ENCODE measurements around the gene SAMD4A.
A peak's percentile ranks its signal among the peaks of the same experiment; 100 is the strongest.

Gene SAMD4A

DNA sequence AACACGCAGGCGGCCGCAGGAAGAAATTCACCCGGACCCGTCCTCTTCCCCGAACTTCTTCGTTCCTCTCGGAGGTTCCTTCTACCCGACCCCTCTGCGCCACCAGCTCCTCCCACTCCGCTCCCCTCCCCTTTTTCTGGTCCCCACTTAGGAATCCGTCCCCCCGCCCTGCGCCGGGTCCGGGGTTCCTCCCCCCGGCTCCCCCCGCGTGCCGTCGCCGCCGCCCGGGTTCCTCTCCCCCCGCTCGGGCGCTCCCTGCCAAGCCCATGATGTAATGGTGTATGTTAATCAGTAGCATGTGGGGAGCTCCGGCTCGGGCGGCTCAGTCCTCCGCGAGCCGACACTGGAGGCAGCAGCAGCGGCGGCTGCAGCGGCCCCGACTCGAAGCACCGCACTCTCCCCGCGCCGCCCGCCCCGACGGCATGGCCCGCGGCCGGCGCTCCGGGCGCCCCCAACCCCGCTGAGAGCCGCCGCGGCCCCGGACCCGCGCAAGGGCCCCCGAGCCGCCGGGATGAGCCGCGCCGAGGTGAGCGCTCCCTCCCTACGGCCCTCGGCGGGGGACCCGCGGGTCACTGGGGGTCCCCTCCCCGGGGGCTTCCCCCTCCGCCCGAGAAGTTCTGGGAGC is 1.0 kb upstream of the SAMD4A start:
- DNase-seq = peak; percentile 29

DNA sequence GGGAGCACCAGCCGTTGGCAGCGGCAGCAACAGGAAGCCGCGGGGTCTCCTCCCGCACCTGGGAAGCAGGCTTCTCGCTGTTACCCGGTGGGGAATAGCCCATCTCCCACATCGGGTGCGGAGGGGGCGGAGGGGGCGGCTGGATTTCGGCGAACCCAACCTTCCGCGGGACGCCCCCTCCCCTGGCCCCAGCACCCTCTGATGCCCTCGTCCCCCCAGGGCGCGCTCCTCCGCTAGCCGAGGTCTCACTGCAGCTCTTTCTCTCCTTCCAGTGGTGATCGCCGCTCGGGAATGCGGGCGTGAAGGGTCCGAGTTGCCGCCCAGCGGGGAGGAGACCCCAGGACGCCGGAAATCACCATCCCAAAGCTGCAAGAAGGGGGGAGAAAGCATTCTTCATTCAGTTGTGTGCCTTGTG is 303 bp downstream of the SAMD4A start:
- DNase-seq = no peak

DNA sequence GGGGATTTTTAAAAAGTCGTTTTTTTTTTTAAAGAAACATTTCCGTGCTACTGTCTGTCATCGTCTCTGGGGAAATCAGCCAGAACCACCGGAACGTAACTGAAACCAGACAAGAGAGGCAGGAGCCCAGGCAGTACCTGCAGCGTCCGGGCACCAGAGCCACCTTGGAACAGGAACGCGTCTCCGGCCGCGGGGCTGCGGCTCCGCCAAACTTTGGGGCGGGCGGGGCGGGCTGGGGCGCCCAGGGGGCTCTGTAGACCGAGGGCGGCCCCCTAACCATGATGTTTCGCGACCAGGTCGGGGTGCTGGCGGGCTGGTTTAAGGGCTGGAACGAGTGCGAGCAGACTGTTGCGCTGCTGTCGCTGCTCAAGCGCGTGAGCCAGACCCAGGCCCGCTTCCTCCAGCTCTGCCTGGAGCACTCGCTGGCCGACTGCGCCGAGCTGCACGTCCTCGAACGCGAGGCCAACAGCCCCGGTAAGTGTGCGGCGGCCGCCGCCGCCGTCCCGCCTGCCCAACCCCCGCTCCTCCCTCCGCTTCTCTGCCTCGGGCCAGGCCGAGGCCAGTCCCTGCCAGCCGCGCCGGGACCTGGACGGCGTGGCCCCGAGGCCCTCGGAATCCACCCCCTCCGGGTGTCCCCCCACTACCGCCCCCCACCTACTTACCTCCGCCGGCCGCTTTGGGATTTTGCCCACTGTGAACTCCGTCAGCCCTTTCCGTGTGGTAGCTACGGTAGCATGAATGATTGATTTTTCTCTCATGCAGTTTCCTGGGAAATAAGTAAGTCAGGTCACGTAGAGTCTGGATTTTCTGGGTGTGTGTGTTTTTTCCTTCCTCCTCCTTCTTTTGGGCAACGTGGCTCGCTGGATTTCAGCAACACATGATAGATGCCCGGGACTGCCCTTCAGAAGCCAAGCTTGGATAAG is 972 bp downstream of the SAMD4A start:
- no peak for DNase-seq

DNA sequence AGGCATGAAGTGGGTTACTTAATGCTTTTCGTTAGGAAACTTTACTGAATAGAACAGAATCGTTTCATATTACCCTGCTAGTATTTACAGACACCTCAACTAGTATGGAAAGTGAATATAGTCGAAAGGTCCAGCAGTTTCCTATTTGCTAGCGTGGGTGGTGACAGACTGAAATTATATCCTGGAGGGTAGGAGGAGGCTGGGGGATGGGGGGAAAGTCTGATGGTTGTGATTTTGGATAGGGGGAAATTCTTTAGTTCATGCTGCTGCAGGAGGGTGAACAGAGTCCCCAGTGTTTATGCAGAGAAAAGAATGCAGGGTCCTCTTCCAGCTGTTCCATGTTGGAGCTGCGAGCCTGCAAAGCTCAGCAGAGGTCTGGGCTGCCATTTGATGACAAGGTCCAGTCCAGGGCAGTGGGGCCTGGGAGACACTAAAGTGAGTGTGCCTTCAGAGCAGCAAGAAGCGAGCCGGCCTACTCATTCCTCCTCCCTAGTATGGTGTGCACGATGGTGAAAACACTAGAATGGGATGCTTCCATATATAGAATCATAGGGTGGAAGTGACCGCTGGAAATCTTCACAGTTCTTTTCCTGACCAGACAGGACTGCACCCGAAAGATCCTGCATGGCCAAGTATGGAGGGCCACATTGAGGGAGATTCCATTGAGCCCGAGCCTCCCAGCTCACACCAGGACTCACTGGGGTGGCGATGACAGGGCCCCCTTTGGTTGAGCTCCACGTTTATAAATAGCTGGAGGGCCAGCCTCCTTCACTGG is 2.1 kb downstream of the SAMD4A start:
- no peak for DNase-seq

DNA sequence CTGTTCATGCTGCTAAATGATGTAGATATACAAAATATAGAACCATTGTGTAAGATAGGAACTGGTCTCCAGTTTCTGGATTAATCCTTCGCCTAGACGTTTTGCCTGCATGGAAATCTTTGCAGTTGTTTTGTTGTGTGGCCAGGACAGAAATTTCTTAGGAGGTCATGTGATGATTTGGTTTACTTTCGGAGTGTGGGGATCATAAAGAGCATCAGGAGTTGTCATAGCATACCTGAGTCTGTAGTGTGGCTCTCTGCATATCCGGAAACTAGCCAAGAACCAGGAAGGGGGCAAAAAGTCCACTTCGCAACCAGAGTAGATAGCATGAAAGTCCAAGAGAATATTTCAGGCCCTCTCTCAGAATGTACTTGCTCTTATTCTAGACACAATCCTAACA is 3.1 kb downstream of the SAMD4A start:
- DNase-seq = no peak

DNA sequence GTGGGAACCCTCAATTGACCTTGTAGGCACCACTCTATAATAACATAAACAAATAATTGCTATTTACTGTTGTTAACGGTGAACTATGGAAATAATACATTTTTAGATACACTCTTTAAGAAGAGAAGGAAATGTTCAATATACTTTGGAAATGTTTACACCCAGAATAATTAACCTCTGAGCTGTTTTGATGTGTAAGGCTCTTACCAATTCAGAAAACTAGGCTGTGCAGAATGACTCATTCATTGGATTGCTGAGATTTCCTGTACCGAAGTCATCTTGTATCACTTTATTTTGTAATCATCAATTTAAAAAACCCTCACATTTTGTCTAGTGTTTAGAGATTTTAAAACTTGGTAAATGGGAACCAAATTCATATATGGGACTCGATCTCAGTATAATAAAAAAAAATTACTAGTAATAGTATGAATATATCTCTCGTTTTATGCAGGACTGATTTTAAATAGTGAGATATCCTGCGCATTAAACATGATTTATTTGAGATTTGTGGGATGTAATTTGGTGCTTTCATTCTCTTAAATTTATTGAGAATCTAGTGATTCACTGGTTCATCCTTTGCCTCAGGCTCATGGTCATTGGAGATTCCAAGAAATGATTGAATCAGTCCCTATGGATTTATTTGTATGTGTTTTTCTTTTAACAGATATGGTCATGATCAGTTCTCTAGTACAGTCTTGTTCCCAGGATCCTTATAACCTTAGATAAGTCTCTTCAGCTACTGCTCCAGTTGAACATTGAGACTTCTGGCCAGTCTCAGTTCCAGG is 3.9 kb downstream of the SAMD4A start:
- no peak for DNase-seq

DNA sequence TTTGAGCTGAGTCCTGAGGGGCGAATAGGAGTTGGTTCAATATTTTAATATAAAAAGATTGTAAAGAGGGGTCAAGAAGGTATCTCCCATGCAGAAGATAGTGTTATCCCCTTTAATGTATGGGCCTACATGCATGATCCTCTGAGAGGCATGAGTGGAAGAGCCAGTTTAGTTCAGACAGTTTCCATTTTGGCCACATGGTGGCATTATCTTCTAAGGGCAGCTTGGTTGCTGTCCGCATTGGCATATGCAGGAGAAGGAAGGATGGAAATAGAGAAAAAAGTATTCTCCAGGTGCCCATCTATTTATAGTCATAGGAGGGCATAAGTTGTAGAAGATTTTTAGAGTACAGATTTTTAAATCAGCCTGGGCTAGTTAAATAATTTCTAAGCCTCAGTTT is 5.4 kb downstream of the SAMD4A start:
- peak; percentile 6 for DNase-seq

DNA sequence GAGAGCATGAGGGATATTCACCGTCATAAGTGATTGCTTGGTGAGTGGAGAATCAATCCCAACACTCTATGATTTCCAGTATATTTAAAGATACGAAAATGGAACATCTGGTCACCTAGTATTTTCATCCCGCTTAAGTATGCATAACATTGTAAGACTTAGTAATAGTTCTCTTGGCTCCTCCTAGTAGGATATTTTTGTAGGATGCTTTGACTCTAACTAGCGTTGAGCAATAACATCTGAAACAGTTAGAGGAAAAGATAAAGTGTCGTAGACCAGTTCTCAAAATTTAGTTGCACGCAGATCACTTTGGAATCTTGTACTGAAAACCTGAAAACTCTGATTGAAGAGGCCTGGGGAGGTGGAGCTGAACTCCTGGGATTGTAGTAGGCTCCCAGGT is 7.6 kb downstream of the SAMD4A start:
- DNase-seq = no peak

DNA sequence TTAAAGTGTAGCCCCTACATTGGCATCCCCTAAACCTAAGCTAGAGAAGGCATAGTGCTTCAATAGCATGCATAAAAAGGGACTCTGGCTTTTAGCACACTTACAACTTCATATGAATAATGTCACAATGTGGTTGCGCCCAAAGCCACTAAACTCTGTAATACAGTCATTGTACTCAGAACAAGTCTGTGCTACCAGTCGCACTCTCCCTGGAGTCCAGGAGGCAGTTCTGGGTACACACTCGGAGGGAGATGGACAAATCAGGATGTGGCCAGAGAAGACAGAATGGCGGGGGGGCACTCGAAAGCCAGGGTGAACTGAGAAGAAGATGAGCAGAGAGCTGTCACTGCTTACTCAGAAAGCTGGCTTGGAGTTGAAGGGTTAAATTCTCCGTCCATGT is 10.6 kb downstream of the SAMD4A start:
- DNase-seq = no peak

DNA sequence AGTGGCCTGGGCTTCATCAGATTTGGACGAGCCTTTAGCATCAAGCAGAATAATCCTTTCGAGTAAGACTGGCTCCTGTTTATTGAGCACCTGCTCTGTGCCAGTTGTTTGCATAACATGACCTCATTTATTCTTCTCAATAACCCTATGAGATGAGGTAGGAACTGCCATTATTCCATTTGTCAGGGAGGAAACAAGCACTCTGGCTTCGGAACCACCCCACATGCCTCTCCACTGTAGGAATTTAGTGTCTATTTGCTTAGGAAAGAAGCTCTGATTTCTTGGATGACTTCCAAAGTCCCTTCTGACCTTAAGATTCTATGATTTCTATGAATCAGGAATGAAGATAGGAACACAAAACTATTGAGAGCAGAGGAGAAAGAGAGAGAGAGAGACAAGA is 11.0 kb downstream of the SAMD4A start:
- DNase-seq = no peak

DNA sequence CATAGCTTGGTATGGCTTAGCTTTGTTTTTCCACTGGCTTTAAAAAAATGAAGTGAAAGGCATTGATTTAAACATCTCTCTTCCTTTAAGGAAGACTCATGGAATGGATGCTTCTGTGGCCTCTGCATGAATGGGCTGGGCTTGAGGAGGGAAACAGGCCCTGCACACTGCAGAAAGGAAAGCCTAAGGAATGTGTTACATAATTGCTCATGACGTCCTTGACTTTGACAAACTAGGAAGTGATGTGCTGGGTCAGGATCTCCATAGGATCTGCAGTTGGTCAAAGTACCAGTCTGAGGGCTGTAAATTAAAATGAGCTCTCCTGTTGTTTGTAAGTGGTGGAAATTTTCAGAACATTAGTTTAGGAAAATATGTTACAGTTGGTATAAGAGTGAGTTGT is 12.7 kb downstream of the SAMD4A start:
- DNase-seq = no peak

DNA sequence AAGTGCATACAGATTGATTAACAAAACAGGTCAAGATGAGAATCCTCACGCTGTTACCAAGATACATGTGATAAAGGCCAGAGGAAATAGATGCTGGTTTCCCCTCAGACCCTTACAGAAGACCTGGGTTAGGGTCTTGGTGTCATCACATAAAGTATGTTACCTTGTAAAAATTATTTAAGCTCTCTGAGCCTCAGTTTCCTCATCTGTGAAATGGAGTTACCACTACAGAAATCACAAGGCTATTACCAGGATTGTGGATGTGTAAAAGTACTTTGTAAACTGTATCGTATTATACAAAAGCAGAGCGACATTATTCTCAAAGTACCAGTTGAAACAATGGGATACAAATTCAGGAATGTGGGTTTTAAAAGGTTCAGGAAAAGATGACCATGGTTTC is 14.0 kb downstream of the SAMD4A start:
- no peak for DNase-seq

DNA sequence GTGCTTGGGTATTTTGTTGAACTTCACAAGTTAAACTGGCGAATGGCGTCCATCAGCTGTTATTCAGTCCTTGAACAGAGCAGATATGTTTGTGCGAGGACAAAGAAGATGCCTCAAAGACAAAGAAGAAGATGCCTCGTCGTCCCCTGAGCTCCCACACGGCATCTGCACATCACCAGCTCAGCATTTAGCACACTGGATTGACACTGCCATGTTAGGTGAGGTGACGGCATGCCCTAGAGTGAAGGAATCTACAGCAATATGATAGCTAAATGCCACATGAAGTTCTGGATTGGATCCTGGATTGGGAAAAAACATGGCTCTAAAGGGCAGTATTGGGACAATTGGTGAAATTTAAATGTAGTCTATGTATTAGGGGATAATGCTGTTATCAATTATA is 15.4 kb downstream of the SAMD4A start:
- DNase-seq = no peak

DNA sequence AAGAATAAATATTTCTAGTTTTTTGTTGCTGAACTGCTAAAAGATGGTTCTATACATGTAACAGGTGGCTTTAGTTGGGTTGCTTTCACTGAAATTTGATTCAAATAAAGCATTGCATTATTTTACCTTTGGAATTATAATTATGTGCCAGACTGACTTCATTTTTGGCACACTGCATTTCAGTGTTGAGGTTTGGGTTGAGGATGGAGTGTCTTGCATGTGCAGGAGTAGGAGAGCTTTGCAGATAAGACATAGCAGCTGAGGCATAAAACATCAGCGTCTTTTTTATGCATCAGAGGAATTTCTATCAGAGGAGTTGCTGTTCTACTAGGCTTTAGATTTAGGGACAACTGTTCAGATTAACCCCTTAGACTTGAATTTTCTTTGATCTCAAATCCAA is 17.2 kb downstream of the SAMD4A start:
- no peak for DNase-seq

DNA sequence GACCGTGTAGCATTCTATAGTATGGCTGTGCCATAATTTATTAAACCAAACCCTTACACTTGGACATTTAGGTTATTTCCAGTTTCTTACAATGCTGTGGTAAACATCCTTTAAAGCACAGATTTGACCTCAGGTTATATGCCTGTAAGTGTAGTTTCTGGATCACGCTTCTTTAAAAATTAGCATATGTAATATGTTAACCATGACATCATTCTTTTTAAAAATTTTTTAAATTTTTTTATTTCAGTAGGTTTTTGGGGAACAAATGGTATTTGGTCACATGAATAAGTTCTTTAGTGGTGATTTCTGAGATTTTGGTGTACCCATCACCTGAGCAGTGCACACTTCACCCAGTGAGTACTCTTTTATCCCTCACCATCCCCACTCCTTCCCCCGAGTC is 18.3 kb downstream of the SAMD4A start:
- DNase-seq = no peak

DNA sequence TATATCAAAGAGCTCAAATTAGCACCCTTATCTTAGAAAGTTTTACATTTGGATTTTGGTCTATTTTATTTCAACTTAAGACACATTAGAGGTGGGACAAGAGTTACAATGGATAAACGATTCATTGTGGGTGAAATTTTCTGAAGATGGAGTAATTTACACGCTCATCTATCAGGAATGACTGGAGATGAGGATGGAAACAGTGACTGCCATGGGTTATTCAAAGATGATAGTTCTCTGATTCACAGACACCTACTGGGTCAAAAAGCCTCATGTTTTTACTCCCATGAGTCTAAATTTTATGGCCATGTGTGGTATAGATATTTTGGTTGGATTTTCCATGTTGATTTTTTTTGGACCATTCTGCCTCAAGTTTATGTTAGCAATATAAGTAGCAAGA is 22.1 kb downstream of the SAMD4A start:
- DNase-seq = no peak

DNA sequence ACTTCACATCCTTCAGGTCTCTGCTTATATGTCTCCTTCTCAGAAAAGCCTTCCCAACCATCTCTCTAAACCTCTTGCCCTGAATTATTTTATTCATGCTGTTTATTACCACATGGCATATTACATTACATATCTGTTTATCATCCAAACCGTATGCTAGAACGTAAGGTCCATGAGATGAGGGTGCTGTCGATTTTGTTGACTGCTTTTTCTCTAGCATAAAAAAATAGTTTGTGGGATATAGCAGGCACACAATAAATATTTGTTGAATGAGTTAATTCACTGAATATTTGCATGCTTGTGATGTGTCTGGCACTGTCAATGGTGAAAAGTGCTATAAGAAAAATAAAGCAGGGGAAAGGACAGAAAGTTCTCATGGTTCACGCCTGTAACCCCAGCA is 22.9 kb downstream of the SAMD4A start:
- DNase-seq = no peak

DNA sequence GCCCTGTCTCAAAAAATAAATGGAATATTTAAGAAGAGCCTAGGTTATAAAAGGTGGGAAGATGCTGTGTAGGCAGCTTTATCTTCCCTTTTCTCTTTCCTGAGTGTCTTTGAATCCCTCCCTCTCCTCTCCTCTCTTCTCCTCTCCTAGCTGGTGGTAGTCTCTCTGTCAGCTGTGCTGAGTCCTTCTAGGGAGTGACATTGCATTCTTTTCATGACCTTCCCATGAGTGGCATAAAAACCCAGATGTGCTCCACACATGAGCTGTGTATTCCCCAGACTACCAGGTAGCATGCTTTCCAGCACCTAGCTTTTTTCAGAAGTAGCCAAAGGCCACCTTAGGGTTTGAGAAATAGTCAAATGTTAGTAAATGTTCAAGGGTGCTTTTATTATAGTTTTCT is 23.6 kb downstream of the SAMD4A start:
- DNase-seq = no peak

DNA sequence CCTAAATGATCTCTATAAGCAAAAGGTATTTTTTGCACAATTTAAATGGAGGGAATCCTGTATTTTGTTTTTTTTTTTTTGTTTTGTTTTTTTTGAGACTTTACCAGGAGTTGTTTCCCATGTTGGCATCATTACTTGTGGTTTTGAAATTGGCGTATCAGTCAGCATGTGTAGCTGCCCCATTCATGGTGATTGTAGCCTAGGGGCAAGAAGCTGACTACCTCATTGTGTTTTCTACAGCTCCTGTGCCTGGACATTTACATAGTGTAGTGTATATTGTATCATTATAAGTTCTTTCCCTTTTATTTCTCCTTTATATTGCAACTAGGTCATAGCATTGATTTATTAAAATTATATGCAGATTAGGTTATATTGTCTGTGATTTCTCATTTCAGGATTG is 24.5 kb downstream of the SAMD4A start:
- no peak for DNase-seq

DNA sequence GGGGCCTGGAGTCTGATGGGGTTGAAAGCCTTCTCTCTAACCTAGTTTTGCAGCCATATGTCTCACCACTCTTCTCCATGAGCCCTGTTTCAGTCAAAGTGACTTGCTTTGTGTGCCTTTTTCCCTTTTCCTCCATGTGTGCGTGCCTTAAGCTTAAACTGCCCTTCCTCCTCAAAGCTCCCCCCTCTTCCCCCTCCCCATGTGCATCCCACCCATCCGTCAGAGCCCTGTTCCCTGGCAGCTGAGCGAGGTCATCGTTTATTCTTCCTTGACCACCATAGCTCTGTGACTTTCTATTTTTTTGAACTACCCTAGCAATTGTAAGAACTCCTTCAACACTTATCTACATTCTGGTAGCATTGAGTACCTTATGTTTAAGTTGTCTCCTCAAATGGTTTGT is 24.9 kb downstream of the SAMD4A start:
- DNase-seq = no peak

DNA sequence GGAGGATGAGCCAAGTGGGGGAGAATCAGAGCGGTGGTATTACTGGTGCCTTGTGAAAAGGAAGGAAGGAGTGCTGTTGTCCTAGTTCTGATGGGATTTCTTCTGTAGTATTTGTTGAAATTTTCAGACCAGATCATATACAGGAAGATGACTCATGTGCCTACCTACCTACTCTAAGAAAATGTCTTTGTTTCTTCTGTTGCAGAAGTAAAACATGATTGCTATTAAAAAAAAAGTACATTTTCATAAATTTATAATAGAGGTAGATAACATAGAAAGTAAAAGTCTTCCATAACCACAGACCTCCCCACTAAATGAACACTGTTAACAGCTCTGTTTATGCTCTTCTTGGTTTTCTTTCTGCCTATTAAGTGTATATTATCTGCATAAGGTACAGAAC is 26.9 kb downstream of the SAMD4A start:
- no peak for DNase-seq

DNA sequence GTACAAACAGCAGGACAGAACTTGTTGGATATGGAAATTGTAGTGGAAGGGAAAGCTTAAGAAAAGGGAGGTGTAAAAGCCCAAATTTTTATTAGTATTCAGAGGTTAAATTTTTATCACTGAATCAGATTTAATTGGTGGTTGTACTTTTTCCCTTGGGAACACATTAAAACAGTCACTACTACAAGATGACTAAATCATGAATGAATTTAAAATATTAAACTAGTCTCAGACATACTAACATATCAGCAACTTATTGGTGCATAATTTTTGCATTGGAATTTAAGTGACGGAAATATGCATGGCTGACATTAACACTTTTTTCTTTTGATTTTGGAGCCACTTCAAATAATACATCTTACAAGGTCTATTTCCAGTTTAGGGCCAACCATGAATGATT is 27.6 kb downstream of the SAMD4A start:
- no peak for DNase-seq

DNA sequence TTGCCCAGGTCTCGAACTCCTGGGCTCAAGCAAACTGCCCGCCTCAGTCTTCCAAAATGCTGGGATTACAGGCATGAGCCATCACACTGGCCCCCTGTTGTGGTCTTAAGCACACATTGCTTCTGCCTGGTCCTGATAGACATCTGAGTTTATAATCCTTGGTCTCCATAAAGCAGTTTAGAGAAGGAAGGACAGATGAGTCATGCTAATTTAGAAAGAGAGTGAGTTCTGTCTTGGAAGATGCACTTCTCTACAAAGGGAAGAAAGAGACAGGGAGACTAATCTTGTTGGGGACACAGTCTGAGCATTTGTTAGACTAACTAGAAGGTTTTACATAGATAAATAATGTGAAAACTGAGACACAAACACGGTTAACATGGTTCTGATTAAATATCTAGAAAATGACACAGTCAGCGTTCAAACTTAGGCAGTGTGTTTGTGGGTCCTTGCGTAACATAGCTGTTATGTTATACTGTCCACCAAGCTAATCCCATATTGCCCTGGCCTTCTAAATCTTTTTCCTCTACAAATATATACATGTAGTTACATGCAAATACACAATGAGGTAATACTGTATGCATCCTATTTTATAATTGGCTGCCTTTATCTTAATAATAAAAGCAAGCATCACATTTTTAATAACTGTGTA is 31.0 kb downstream of the SAMD4A start:
- DNase-seq = peak; percentile 62
